Suprapubic skin (tissue), 4 donors: ENCODE data around the gene PPP2R2B. TPM values are rescaled to one million over a fixed set of nuclear protein-coding genes. Genes with fewer than 3 reads are reported as not detected.

Experiments used
- DNase-seq, 2 donors: peaks; one replicate each; pipeline ENCODE4 v3.0.0-alpha.2; 2019; ENCODE audit warnings: low spot score in 2 of 2
- H3K27ac ChIP-seq: fragments of 200-600 bp; sonication (generic); one replicate; pipeline ENCODE4 v1.5.1; 2019
- H3K27me3 ChIP-seq: fragments of 200-600 bp; sonication (generic); one replicate; pipeline ENCODE4 v1.5.1; 2019
- H3K36me3 ChIP-seq: fragments of 200-600 bp; sonication (generic); one replicate; pipeline ENCODE4 v1.5.1; 2019
- H3K4me1 ChIP-seq: fragments of 200-600 bp; sonication (generic); one replicate; pipeline ENCODE4 v1.5.1; 2019
- H3K4me3 ChIP-seq: fragments of 200-600 bp; sonication (generic); one replicate; pipeline ENCODE4 v1.5.1; 2019; ENCODE audit warnings: mild to moderate bottlenecking
- H3K9me3 ChIP-seq: fragments of 200-600 bp; sonication (generic); one replicate; pipeline ENCODE4 v1.5.1; 2019
- EP300 ChIP-seq: sonication (generic); formaldehyde crosslinking; IDR thresholded peaks from one replicate; pipeline ENCODE4 v1.6.1; 2017; ENCODE audit warnings: antibody characterized with exemption
- POLR2A ChIP-seq, 2 donors: fragments of 450-650 bp; IDR thresholded peaks; one replicate each; pipeline ENCODE4 v1.6.1; 2017; ENCODE audit warnings: antibody characterized with exemption in 2 of 2, mild to moderate bottlenecking in 2 of 2, moderate library complexity in 2 of 2
- POLR2AphosphoS5 ChIP-seq, 3 donors: sonication (generic); formaldehyde crosslinking; IDR thresholded peaks; one replicate each; pipeline ENCODE4 v1.6.1; 2017; ENCODE audit warnings: antibody characterized with exemption in 3 of 3
- WGBS: methylation state at CpG from one replicate; pipeline ENCODE4 v1.1.5; 2018; 5-methylcytosine and 5-hydroxymethylcytosine counted together
- total RNA-seq, 4 donors: library from RNA; depleted of rRNA; stranded (reverse); fragments of >200 nt; gene quantifications; one replicate each; pipeline ENCODE4 v1.1.0, GENCODE V29; 2016
- TF ChIP-seq, protein P1 (sequence below), 2 donors: fragments of 200-600 bp in 1 of 2; fragments of 450-650 bp in 1 of 2; sonication (generic) in 1 of 2; IDR thresholded peaks; one replicate each; pipeline ENCODE4 v1.5.1; 2016 to 2019; ENCODE audit warnings: antibody characterized with exemption in 2 of 2, mild to moderate bottlenecking in 1 of 2, moderate library complexity in 1 of 2

Gene PPP2R2B
- total RNA-seq, 4 donors from 2014 or later = 1.2 to 6.4 (median 3.8) TPM

DNA sequence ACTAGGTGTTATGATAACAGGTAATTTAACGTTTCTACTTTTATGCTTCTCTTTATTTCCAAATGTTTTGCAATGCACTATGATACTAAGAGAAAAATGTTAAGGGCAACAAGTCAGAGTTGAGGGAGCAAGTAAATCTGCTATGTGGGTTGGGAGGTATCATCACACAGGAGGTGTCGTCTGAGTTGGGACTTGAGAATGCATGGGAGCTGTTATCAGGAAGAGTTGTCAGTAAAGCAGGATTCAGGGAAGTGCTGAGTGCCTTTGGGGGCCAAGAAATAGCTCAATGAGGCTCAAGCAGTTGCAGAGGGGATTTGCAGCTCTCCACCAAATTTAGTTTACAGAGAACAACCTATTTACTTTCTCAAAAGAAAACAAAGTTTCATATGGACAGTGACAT, 108.0 kb downstream of the PPP2R2B start:
- 56% methylated on average over 2 of the region's 2 CpGs for WGBS
- Histone ChIP-seq H3K27me3 (no peaks in the 10 kb centered on the region), H3K4me1 (no peaks in the 10 kb centered on the region), H3K4me3 (no peak overlapping the region), H3K36me3 (no peaks in the 10 kb centered on the region), H3K9me3 (peaks cover 2% of the 10 kb centered on the region), H3K27ac (no peak overlapping the region)
- TF ChIP-seq EP300 (no peak), POLR2AphosphoS5 (IDR thresholded peaks at IDR 0.05) (no peak), POLR2A (IDR thresholded peaks at IDR 0.05) (no peak)
- TF ChIP-seq, protein P1, sequence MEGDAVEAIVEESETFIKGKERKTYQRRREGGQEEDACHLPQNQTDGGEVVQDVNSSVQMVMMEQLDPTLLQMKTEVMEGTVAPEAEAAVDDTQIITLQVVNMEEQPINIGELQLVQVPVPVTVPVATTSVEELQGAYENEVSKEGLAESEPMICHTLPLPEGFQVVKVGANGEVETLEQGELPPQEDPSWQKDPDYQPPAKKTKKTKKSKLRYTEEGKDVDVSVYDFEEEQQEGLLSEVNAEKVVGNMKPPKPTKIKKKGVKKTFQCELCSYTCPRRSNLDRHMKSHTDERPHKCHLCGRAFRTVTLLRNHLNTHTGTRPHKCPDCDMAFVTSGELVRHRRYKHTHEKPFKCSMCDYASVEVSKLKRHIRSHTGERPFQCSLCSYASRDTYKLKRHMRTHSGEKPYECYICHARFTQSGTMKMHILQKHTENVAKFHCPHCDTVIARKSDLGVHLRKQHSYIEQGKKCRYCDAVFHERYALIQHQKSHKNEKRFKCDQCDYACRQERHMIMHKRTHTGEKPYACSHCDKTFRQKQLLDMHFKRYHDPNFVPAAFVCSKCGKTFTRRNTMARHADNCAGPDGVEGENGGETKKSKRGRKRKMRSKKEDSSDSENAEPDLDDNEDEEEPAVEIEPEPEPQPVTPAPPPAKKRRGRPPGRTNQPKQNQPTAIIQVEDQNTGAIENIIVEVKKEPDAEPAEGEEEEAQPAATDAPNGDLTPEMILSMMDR (IDR thresholded peaks at IDR 0.05) = no peak
- no peak for DNase-seq

DNA sequence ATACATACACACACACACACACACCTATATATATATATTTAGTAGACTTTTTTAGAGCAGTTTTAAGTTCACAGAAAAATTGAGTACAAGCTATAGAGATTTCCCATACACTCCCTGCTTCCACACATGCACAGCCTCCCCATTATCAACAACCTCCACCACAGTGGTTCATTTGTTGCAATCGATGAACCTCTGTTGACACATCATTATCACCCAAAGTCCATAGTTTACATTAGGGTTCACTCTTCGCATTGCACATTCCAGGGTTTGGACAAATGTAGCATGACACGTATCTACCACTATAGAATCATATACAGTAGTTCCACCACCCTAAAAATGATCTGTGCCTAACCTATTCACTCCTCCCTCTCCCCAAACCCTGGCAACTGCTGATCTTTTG, 111.0 kb downstream of the PPP2R2B start:
- H3K9me3 ChIP-seq = no peaks in the 10 kb centered on the region
- H3K27ac ChIP-seq = no peak overlapping the region
- 88% methylated on average over 3 of the region's 3 CpGs for WGBS
- H3K36me3 ChIP-seq = no peaks in the 10 kb centered on the region
- TF ChIP-seq POLR2A (IDR thresholded peaks at IDR 0.05) (no peak), POLR2AphosphoS5 (IDR thresholded peaks at IDR 0.05) (no peak), EP300 (no peak)
- TF ChIP-seq, protein P1 (IDR thresholded peaks at IDR 0.05) = no peak
- no peaks in the 10 kb centered on the region for H3K4me1 ChIP-seq
- no peak overlapping the region for H3K4me3 ChIP-seq
- no peak for DNase-seq
- no peaks in the 10 kb centered on the region for H3K27me3 ChIP-seq

GRCh38 chr5:146766013-146766412, 112.5 kb downstream of the PPP2R2B start:
- TF ChIP-seq POLR2AphosphoS5 (IDR thresholded peaks at IDR 0.05) (no peak), EP300 (no peak)
- TF ChIP-seq, protein P1 (IDR thresholded peaks at IDR 0.05) = no peak
- H3K4me3 ChIP-seq = no peak overlapping the region
- no peaks in the 10 kb centered on the region for H3K27me3 ChIP-seq
- DNase-seq = no peak
- H3K36me3 ChIP-seq = no peaks in the 10 kb centered on the region
- H3K27ac ChIP-seq = no peak overlapping the region
- no peaks in the 10 kb centered on the region for H3K4me1 ChIP-seq
- no peaks in the 10 kb centered on the region for H3K9me3 ChIP-seq
- 76% methylated on average over 1 of the region's 1 CpG for WGBS

GRCh38 chr5:146765089-146765832, 113.3 kb downstream of the PPP2R2B start:
- no peaks in the 10 kb centered on the region for H3K36me3 ChIP-seq
- H3K4me3 ChIP-seq = no peak overlapping the region
- DNase-seq = no peak
- no peak overlapping the region for H3K27ac ChIP-seq
- WGBS = 52% methylated on average over 2 of the region's 2 CpGs
- H3K4me1 ChIP-seq = no peaks in the 10 kb centered on the region
- H3K27me3 ChIP-seq = no peaks in the 10 kb centered on the region
- TF ChIP-seq POLR2A (IDR thresholded peaks at IDR 0.05) = no peak
- TF ChIP-seq, protein P1 (IDR thresholded peaks at IDR 0.05) = no peak
- TF ChIP-seq POLR2AphosphoS5 (IDR thresholded peaks at IDR 0.05) = no peak
- no peak for TF ChIP-seq EP300
- no peaks in the 10 kb centered on the region for H3K9me3 ChIP-seq

DNA sequence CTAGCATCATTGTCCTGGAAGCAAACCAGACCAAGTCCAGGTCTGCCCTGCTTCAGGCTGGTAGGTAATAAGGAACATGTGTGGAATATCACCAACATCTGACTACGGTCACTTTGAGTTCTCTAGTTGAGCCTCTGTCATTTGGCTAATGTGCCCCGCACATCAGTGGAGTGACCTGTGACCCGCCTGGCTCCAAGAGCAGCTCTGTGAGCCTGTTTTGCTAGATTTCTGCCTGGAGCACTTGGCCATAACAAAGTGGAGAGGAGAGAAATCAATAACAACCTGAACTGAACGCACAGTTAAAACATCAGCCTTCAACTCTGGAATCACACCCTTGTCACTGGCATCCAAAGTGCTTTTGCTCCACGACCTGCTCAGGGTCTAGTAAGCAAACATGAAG, 115.7 kb downstream of the PPP2R2B start:
- TF ChIP-seq, protein P1 (IDR thresholded peaks at IDR 0.05) = no peak
- TF ChIP-seq POLR2A (IDR thresholded peaks at IDR 0.05) (no peak), POLR2AphosphoS5 (IDR thresholded peaks at IDR 0.05) (no peak), EP300 (no peak)
- Histone ChIP-seq H3K9me3 (no peaks in the 10 kb centered on the region), H3K36me3 (no peaks in the 10 kb centered on the region), H3K4me1 (no peaks in the 10 kb centered on the region), H3K4me3 (no peak overlapping the region), H3K27ac (no peak overlapping the region), H3K27me3 (no peaks in the 10 kb centered on the region)
- WGBS = 61% methylated on average over 5 of the region's 5 CpGs
- no peak for DNase-seq
